Activated T-cell treated with anti-CD3 and anti-CD28 coated beads, Interleukin-2, amount 50 U/mL, for 72 hours (primary cell): ENCODE measurements around the gene PADI2. TPM values are rescaled to one million over a fixed set of nuclear protein-coding genes. Genes with fewer than 3 reads are reported as not detected.

Source experiments
- ATAC-seq, 2 donors: fragments of 150-1000 bp; cut with Tn5 transposase; replicated peaks in 1 of 2; 2 replicates each; pipeline ENCODE4 v1.10.0; 2021; ENCODE audit warnings: moderate library complexity in 2 of 2, mild to moderate bottlenecking in 1 of 2
- DNase-seq, 2 donors: peaks; one replicate each; pipeline ENCODE4 v3.0.0; 2021 to 2022; ENCODE audit warnings: mixed read lengths in 1 of 2
- H3K27ac Mint-ChIP-seq: one replicate; pipeline ENCODE4 v1.8.0; 2022; ENCODE audit warnings: mild to moderate bottlenecking, moderate library complexity, mixed read lengths
- H3K27me3 Mint-ChIP-seq: one replicate; pipeline ENCODE4 v1.8.0; 2022; ENCODE audit warnings: low read depth, mixed read lengths
- H3K36me3 Mint-ChIP-seq, 2 donors: one replicate each; pipeline ENCODE4 v1.8.0; 2022; ENCODE audit warnings: mixed read lengths in 2 of 2, mild to moderate bottlenecking in 1 of 2; ENCODE audit not compliant: insufficient read depth in 2 of 2
- H3K4me1 Mint-ChIP-seq: one replicate; pipeline ENCODE4 v1.8.0; 2022; ENCODE audit warnings: low read depth, mixed read lengths
- H3K4me3 Mint-ChIP-seq, 2 donors: one replicate each; pipeline ENCODE4 v1.8.0; 2022; ENCODE audit warnings: mild to moderate bottlenecking in 2 of 2, mixed read lengths in 2 of 2, moderate library complexity in 2 of 2
- H3K9me3 Mint-ChIP-seq, 2 donors: one replicate each; pipeline ENCODE4 v1.8.0; 2022; ENCODE audit warnings: mixed read lengths in 2 of 2
- total RNA-seq, 2 donors: library from RNA; stranded (reverse); gene quantifications; one replicate each; pipeline ENCODE4 v1.2.3, GENCODE V29; 2022

The PADI2 gene
- total RNA-seq, 2 donors from 2014 or later: 0.10 to 0.14 TPM

DNA sequence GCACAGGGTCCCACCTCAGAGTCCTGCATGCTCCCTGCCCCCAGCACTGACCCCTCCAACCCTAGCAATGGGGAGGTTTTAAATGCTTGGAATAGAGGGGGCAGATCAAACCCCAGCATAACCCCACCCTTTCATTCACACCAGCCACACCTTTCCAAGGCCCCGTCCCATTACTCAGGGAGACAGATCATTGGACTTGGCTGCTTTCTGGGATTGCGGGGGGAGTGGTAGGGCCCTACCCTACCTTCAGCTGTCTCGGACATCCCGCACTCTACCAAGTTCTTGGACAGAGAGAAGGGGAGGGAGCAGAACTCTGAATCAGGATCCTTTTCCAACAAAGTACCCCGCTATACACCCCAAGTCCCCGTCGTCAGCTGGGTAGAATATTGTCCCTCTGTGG is 983 bp downstream of the PADI2 start:
- no peaks in the 10 kb centered on the region for H3K9me3 Mint-ChIP-seq
- ATAC-seq (no peak), DNase-seq (no peak)
- H3K36me3 Mint-ChIP-seq: no peaks in the 10 kb centered on the region
- peaks cover 43% of the 10 kb centered on the region for H3K27me3 Mint-ChIP-seq
- peak overlapping the region; percentile 45 to 60 for H3K4me3 Mint-ChIP-seq
- H3K4me1 Mint-ChIP-seq: peaks cover 4% of the 10 kb centered on the region
- H3K27ac Mint-ChIP-seq: no peak overlapping the region

- H3K4me1 Mint-ChIP-seq: peaks cover 4% of the 10 kb centered on the region
- no peaks in the 10 kb centered on the region for H3K36me3 Mint-ChIP-seq
- DNase-seq (no peak), ATAC-seq (no peak)
- peak overlapping the region in 1 of 2 donors; percentile 60 for H3K4me3 Mint-ChIP-seq
- no peak overlapping the region for H3K27ac Mint-ChIP-seq
- no peaks in the 10 kb centered on the region for H3K9me3 Mint-ChIP-seq
- peaks cover 43% of the 10 kb centered on the region for H3K27me3 Mint-ChIP-seq
These were observed 1.6 kb downstream of the PADI2 start for GRCh38 chr1:17117451-17118265.

DNA sequence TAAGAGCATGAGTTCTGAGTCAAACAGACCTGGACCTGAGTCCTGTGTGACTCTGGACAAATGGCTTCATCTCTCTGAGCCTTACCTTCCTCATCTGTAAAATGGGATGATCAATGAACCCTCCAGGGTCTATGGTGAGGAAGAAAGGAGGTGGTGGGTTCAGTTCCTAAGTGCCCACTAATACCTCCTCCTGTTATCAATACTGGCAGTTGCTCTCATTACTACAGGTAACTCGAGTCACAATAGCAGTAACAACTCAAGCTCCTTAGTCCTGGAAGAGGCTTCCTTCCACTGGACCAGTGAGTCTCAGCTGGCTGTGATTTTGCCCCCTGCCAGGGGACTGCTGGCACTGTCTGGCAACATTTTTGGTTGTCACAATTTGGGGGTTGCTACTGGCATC is 2.6 kb downstream of the PADI2 start:
- Mint-ChIP-seq H3K27me3 (peaks cover 43% of the 10 kb centered on the region), H3K9me3 (no peaks in the 10 kb centered on the region)

GRCh38 chr1:17113963-17114362 is 5.3 kb downstream of the PADI2 start:
- H3K27me3 Mint-ChIP-seq: peaks cover 32% of the 10 kb centered on the region
- H3K9me3 Mint-ChIP-seq: no peaks in the 10 kb centered on the region
- no peak overlapping the region for H3K4me3 Mint-ChIP-seq
- H3K4me1 Mint-ChIP-seq: no peaks in the 10 kb centered on the region
- H3K36me3 Mint-ChIP-seq: no peaks in the 10 kb centered on the region
- no peak overlapping the region for H3K27ac Mint-ChIP-seq
- no peak for DNase-seq
- ATAC-seq: no peak

More for the DNA sequence above, 2.6 kb downstream of the PADI2 start:
- Mint-ChIP-seq H3K36me3 (no peaks in the 10 kb centered on the region), H3K4me3 (no peak overlapping the region), H3K4me1 (peaks cover 4% of the 10 kb centered on the region), H3K27ac (no peak overlapping the region)
- ATAC-seq (no peak), DNase-seq (no peak)

DNA sequence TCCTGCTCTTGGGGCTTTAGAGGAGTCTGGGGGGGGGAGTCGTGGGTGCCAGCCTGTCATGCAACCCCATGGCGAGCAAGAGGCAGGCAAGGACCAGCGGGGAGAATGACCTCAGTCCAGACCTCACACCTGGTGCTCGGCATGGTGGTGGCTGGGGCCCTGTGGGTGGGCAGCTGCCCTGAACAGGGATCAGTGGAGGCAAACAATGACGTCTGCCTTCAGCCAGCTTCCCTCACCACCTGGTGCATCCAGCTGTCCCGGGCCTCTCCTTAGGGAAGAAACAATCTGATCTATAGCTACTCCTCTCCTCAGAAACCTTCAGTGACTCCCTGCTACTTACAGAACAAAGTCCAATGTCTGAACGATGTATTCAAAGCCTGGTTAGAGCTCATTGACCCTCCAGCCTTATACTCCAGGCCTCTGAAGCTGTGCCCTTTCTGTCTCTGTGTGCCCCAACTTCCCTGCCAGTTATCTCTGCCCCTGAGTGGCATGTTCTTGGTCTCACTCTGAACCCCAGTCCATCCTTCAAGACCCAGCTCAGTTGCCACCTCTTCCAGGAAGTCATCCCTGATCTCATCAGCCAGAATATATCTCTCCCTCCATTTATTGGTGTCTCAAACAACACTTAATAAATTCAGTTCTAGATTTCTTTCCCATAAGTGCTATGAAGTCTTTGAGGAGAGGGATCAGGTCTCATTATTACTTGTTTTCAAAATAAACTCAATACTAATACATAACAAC is 6.6 kb downstream of the PADI2 start:
- ATAC-seq (no peak), DNase-seq (no peak)
- H3K4me1 Mint-ChIP-seq: no peaks in the 10 kb centered on the region
- H3K27me3 Mint-ChIP-seq: peaks cover 19% of the 10 kb centered on the region
- H3K4me3 Mint-ChIP-seq: no peak overlapping the region
- H3K9me3 Mint-ChIP-seq: no peaks in the 10 kb centered on the region
- H3K27ac Mint-ChIP-seq: no peak overlapping the region
- no peaks in the 10 kb centered on the region for H3K36me3 Mint-ChIP-seq

DNA sequence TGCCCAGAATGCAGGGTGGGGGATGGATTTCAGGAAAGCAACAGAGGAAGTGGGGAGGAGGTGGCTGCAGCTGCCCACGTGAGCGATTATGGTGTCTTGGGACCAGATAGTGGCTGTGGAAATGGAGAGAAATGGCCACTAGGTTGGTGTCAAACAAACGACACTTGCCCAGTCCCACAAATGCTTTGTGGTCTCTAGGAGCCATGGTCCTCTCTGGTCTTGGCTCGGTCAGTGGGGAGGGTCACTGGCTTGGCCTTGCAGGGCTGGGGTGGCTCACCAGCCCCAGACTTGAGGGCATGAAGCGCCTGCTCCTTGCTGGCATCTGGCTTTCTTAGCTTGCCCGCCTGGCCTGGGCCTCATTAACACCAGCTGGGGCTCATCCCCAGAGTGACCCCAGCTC is 7.2 kb downstream of the PADI2 start:
- H3K27ac Mint-ChIP-seq: no peak overlapping the region

GRCh38 chr1:17110555-17110926 is 8.7 kb downstream of the PADI2 start:
- Mint-ChIP-seq H3K9me3 (no peaks in the 10 kb centered on the region), H3K27ac (no peak overlapping the region), H3K36me3 (no peaks in the 10 kb centered on the region), H3K4me3 (no peak overlapping the region), H3K4me1 (no peaks in the 10 kb centered on the region), H3K27me3 (peaks cover 11% of the 10 kb centered on the region)
- no peak for DNase-seq
- no peak for ATAC-seq

More for the DNA sequence above, 7.2 kb downstream of the PADI2 start:
- H3K36me3 Mint-ChIP-seq: no peaks in the 10 kb centered on the region
- no peak for DNase-seq
- H3K27me3 Mint-ChIP-seq: peaks cover 13% of the 10 kb centered on the region
- H3K4me1 Mint-ChIP-seq: no peaks in the 10 kb centered on the region
- H3K4me3 Mint-ChIP-seq: no peak overlapping the region
- H3K9me3 Mint-ChIP-seq: no peaks in the 10 kb centered on the region
- no peak for ATAC-seq

- H3K4me3 Mint-ChIP-seq: no peak overlapping the region
- H3K4me1 Mint-ChIP-seq: no peaks in the 10 kb centered on the region
- H3K27ac Mint-ChIP-seq: no peak overlapping the region
- DNase-seq (no peak), ATAC-seq (no peak)
- H3K27me3 Mint-ChIP-seq: peaks cover 11% of the 10 kb centered on the region
- no peaks in the 10 kb centered on the region for H3K36me3 Mint-ChIP-seq
- no peaks in the 10 kb centered on the region for H3K9me3 Mint-ChIP-seq
These were observed 9.2 kb downstream of the PADI2 start for GRCh38 chr1:17109892-17110554.

DNA sequence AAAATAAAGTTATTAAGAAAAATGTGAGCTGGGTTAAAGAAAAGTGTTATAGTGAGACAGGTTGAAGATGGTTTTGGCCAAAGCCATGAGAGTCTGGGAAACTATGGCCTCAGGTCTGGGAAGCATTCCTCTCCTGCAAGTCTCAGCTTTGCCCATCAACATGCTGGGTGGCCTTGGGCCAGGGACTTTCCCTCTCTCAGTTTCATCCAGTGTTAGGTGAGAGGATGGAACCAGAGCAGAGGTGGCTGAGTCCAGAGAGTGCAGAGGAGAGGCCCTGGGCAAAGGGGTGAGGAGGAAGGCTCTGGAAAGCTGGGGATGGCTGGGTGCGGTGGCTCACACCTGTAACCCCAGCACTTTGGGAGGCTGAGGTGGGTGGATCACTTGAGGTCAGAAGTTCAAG is 10.5 kb downstream of the PADI2 start:
- Mint-ChIP-seq H3K9me3 (no peaks in the 10 kb centered on the region), H3K4me3 (no peak overlapping the region), H3K27me3 (peaks cover 11% of the 10 kb centered on the region), H3K36me3 (no peaks in the 10 kb centered on the region), H3K27ac (no peak overlapping the region), H3K4me1 (no peaks in the 10 kb centered on the region)
- ATAC-seq (no peak), DNase-seq (no peak)

GRCh38 chr1:17108360-17108759 is 10.9 kb downstream of the PADI2 start:
- H3K36me3 Mint-ChIP-seq: no peaks in the 10 kb centered on the region
- no peaks in the 10 kb centered on the region for H3K4me1 Mint-ChIP-seq
- H3K27ac Mint-ChIP-seq: no peak overlapping the region
- H3K4me3 Mint-ChIP-seq: no peak overlapping the region
- ATAC-seq: no peak
- peaks cover 11% of the 10 kb centered on the region for H3K27me3 Mint-ChIP-seq
- no peak for DNase-seq
- H3K9me3 Mint-ChIP-seq: no peaks in the 10 kb centered on the region

- Mint-ChIP-seq H3K27ac (no peak overlapping the region), H3K4me1 (no peaks in the 10 kb centered on the region)
- no peak for ATAC-seq
These were observed 14.5 kb downstream of the PADI2 start for GRCh38 chr1:17104782-17105181.

DNA sequence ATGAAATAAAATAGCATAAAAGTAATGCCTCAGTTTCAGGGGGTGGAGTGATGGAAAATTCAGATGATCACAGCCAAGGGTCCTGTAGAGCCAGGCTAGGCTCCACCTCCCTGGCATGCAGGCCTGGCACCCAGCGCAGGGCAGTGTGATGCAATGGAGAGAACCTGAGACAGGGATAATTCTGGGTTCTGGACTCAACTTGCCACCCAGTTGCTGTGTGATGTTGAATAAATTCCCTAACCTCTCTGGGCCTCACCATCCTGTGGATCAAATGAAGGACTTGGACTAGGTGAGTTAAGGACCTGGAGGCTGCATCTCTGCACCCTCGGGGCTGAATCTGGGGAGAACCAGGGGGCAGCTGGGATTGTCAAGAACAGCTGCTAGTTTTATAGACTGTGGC is 17.0 kb downstream of the PADI2 start:
- Mint-ChIP-seq H3K36me3 (no peaks in the 10 kb centered on the region), H3K9me3 (no peaks in the 10 kb centered on the region), H3K4me3 (no peak overlapping the region), H3K4me1 (no peaks in the 10 kb centered on the region), H3K27me3 (peaks cover 11% of the 10 kb centered on the region), H3K27ac (no peak overlapping the region)
- DNase-seq: no peak
- ATAC-seq: no peak

More at GRCh38 chr1:17104782-17105181, 14.5 kb downstream of the PADI2 start:
- no peak for DNase-seq
- H3K36me3 Mint-ChIP-seq: no peaks in the 10 kb centered on the region
- H3K4me3 Mint-ChIP-seq: no peak overlapping the region
- H3K27me3 Mint-ChIP-seq: peaks cover 11% of the 10 kb centered on the region
- no peaks in the 10 kb centered on the region for H3K9me3 Mint-ChIP-seq

GRCh38 chr1:17101261-17101660 is 18.0 kb downstream of the PADI2 start:
- Mint-ChIP-seq H3K36me3 (no peaks in the 10 kb centered on the region), H3K27me3 (peaks cover 4% of the 10 kb centered on the region), H3K4me1 (no peaks in the 10 kb centered on the region), H3K4me3 (no peak overlapping the region), H3K27ac (no peak overlapping the region), H3K9me3 (no peaks in the 10 kb centered on the region)
- ATAC-seq: no peak
- DNase-seq: no peak
